Fibroblast of the conjunctiva (primary cell): ENCODE measurements around the gene MLYCD.

Source experiments
- DNase-seq: peaks from one replicate; pipeline ENCODE4 v3.0.0-alpha.2; 2010; ENCODE audit warnings: low read depth

The MLYCD gene

DNA sequence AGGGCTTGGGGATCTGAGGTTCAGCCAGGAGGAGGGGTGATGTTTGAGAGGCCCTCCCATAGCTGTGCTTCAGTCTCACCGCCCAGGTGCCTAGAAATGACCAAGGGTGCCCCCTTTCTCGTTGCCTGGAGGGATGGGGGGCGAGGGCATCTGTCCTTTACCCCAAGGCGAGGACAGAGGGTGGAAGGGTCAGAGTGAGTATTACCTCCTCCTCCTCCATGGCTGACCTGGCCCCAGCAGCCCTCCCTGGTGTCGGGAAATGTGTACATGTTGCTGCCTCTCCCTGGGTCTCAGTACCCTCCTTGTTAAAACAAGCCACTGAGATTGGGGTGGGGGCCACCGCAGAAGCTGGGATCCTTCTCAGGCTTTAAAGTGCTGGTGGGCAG, 71.5 kb downstream of the MLYCD start:
- no peak for DNase-seq

DNA sequence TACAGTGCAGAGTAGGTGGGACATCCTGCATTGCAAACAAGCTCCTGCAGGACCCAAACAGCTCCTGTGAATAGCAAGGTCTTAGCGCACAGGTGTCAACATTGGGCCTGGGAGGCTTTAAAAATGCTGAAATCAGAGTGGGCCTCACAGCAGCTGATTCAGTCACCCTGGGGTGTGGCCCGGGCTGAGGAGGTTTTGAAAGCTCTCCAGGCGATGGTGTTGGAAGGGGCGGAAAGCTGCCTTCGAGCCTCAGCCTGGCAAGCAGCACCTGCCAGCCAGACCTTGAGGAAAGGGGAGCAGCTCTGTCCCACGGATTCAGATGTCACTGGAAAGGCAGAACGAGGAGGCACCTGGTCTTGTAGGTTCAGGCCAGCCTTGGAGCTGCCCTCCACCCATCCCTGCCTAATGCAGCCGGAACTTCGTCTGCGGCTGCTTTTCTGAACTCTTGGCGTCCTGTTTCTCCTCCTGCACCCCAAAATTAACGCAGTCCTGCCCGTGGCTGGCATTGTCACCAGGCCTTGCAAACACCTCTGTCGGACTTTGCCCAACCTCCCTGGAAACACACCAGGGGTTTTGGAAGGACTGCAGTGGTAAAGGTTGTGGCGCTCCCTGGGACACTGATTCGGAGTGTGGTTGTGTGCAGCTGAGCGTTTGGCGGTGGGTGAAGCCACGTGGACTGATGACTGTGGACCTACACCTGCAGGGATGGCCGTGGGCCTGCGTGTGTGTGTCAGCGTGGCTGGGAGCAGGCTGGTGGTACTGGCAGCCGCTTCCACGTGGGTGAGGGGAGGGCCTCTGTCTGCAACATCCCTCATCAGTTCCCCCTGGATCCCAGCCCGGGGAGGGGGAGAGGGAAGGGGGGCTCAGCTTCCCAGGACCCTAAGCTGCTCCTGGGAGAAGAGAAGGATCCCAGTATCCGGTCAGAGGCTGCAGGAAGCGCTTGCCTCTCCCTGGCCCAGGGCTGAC, 72.5 kb downstream of the MLYCD start:
- no peak for DNase-seq

DNA sequence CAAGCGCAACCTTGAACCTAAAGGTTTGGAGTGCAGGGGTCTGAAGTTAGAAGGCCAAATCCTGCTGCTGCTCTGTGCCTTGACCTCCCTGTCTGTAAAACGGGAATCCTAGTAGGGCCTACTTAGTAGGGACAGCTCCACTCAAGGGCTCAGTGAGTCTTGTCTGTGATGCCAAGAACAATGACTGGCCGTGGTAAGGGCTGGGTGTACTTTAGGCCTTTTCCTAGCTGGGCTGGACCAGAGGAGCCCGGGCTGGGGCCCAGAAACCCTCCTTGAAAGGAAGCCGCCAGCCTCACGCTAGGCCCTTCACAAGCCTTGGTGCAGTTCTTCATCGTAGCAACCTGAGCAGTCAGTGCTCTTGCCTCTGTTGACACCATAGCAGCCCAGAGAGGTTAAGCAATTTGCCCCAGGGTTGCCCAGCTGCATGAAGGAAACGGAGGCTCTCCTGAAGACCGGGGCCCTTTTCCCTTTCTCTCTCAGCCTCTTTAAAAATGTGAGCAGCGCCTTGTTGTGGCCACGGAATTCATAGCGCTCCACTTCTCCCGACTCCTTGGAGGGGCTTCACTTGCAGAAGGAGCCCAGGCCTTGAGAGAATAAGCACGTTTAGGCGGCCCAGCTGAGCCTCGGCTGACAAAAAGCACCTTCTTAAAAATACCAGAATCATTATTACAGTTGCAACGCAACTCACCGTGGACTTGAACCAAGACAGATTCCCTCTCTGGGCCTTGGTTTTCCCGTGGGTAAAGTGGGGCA, 73.5 kb downstream of the MLYCD start:
- DNase-seq, result no peak

DNA sequence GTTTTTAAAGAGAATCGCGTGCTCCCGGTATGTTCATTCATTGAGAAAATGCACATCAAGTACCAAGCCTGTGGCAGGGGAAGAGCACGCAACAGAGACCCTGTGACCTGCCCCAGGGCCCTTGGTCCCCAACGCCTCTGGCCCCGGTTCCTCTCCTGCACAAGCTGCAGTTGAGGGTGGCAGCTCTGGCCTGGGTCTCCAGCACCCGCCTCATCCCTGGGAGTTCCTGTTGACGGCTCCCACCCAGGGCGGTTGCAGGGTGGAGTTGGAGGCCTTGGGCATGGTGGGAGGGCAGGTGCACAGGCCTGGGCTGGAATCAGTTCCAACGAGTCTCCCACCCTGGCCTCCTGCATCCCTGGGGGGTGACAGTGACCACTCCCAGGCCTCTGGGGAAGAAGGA, 74.2 kb downstream of the MLYCD start:
- DNase-seq, result no peak

DNA sequence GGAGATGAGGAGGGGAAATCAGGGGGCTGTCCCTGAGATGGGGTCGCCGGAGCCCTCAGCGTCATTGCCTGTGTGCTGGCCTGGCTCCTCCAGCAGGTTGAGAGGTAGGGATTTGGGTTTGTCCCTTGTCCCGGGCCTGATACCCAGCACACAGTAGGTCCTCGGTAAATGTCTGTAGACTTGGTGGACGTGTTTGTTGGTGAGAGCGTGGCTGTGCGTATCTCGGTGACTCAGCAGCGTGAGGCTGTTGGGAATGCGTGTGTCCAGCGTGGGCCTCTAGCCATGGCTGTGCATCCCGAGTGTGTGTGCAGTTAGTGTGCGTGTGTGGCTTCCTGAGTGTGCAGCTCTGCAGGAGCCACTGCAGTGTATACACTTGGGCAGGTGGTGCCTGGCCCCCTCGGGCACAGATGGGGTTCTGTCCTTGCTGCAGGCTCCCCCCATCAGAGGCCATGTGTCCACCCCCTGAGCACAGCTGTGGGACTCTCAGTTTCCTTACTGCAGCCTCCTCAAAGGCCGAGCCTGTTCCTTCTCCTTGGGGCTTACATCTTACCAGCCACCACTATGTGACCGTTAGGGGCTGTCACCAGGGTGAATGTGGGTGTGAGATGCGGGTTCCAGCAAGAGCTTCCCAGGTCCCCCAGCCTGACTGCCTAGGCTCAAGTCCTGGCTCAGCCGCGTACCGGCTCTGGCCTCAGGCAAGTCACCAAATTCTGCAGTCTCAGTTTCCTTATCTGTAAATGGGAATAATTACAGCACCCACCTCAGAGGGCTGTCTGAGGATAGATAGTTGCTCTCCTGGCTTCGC, 74.9 kb downstream of the MLYCD start:
- DNase-seq, result no peak

DNA sequence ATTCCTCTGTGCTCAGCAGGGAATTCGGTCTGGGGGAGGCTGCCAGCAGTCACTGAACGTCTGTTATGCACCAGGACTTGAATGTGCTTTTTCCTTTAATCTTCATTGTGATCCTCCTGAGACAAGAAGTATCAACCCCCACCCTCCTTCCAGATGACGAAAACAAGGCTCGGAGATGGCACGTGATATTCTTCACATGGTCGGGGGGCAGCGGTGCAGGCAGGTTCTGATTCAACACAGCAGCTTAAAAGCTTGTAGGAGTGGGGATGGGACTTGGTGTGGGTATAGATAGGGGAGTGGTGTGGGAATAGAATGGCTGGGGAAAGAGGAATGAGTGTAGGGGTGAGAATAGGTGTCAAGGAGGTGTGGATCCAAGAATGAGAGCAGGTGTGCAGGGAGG, 75.6 kb downstream of the MLYCD start:
- DNase-seq, result no peak

DNA sequence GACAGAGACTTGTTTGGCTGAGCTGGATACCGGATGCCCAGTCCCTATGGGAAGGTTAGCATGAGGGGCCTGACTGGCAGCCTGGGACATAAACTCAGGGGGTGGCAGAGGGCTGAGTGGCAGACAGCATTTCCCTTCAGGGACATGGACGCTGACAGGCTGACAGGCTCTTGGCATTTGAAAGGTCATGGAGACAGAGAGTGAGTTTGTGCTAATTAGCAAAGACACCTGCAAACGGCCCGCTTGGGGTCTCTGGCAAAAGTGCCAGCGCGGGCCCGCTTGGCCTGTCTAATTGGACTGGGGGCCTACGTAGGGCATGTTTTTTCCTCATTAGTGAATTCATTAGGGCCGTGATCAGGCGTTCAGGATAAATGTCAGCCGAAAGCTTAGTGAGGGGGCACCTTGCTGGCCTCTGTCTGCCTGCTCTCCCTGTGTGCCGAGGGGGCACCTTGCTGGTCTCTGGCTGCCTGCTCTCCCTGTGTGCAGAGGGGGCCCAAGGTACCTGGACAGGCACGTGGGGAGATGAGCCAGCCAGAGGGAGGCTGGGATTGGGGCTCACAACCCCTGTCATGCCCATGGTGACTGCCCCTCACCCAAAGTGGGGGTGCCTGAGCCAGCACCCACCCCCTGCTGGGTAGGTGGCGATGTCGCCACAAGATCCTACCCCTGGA, 76.8 kb downstream of the MLYCD start:
- DNase-seq, result no peak
